ENCODE data around the gene SND1.

The SND1 gene

GRCh38 chr7:127810113-127810512 is 158.1 kb downstream of the SND1 start (continued):
- no peak for TF ChIP-seq ZSCAN23 (tag by site-specific recombination; IDR thresholded peaks at IDR 0.05)
- no peak for TF ChIP-seq KLF17 (tag by site-specific recombination; IDR thresholded peaks at IDR 0.05)
- no peak for TF ChIP-seq ZNF133 (tag by site-specific recombination; IDR thresholded peaks at IDR 0.05)
- TF ChIP-seq, protein P1, sequence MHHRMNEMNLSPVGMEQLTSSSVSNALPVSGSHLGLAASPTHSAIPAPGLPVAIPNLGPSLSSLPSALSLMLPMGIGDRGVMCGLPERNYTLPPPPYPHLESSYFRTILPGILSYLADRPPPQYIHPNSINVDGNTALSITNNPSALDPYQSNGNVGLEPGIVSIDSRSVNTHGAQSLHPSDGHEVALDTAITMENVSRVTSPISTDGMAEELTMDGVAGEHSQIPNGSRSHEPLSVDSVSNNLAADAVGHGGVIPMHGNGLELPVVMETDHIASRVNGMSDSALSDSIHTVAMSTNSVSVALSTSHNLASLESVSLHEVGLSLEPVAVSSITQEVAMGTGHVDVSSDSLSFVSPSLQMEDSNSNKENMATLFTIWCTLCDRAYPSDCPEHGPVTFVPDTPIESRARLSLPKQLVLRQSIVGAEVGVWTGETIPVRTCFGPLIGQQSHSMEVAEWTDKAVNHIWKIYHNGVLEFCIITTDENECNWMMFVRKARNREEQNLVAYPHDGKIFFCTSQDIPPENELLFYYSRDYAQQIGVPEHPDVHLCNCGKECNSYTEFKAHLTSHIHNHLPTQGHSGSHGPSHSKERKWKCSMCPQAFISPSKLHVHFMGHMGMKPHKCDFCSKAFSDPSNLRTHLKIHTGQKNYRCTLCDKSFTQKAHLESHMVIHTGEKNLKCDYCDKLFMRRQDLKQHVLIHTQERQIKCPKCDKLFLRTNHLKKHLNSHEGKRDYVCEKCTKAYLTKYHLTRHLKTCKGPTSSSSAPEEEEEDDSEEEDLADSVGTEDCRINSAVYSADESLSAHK (tag by site-specific recombination; IDR thresholded peaks at IDR 0.05), result no peak
- TF ChIP-seq ZNF354C (tag by site-specific recombination; IDR thresholded peaks at IDR 0.05; ENCODE audit: borderline replicate concordance, low read depth), result no peak

- Histone ChIP-seq H3K27ac (ENCODE audit: extremely low read depth, low read depth, low read length) (no peak overlapping the region), H3K4me1 (ENCODE audit: control insufficient read depth, insufficient read depth, low read length) (0 out of 2 replicates have a peak, but pooled peaks cover 9% of the 10 kb centered on the region), H3K4me3 (ENCODE audit: low read depth, low read length) (no peak overlapping the region), H3K36me3 (ENCODE audit: control insufficient read depth in 2 of 2, insufficient read depth in 1 of 2, low read length in 2 of 2) (peaks cover 0 to 20% of the 10 kb centered on the region in 2 experiments; a peak in 1 of 3 replicates), H3K9me3 (ENCODE audit: control insufficient read depth, insufficient read depth, low read depth, low read length) (no peaks in the 10 kb centered on the region)
- no peak for TF ChIP-seq ZNF404 (tag by site-specific recombination; IDR thresholded peaks at IDR 0.05)
- no peak for TF ChIP-seq ZNF623 (tag by site-specific recombination; IDR thresholded peaks at IDR 0.05)
- TF ChIP-seq ZNF518A (tag by site-specific recombination; conservative IDR thresholded peaks at IDR 0.05; ENCODE audit: low read depth), result no peak
- TF ChIP-seq ZNF776 (tag by site-specific recombination; IDR thresholded peaks at IDR 0.05; ENCODE audit: borderline replicate concordance), result no peak
- no peak for TF ChIP-seq ZNF398 (tag by site-specific recombination; IDR thresholded peaks at IDR 0.05)
- TF ChIP-seq HOXD13 (CRISPR knock-in tag; IDR thresholded peaks at IDR 0.05; ENCODE audit: borderline replicate concordance), result no peak
- no peak for TF ChIP-seq ZNF670 (tag by site-specific recombination; IDR thresholded peaks at IDR 0.05; ENCODE audit: low read depth)
- no peak for TF ChIP-seq ZNF544 (tag by site-specific recombination; IDR thresholded peaks at IDR 0.05)
- TF ChIP-seq ZSCAN18 (tag by site-specific recombination; IDR thresholded peaks at IDR 0.05), result no peak
- no peak for TF ChIP-seq ZNF292 (tag by site-specific recombination; IDR thresholded peaks at IDR 0.05; ENCODE audit: borderline replicate concordance, low read depth)
- TF ChIP-seq ZNF19 (tag by site-specific recombination; IDR thresholded peaks at IDR 0.05; ENCODE audit: low read depth), result no peak
- no peak for TF ChIP-seq ZNF654 (tag by site-specific recombination; IDR thresholded peaks at IDR 0.05; ENCODE audit: low read depth)
- TF ChIP-seq MEIS1 (CRISPR knock-in tag; IDR thresholded peaks at IDR 0.05; ENCODE audit: borderline replicate concordance), result no peak
- TF ChIP-seq ZNF214 (tag by site-specific recombination; IDR thresholded peaks at IDR 0.05; ENCODE audit: borderline replicate concordance), result no peak
- TF ChIP-seq, protein P2, sequence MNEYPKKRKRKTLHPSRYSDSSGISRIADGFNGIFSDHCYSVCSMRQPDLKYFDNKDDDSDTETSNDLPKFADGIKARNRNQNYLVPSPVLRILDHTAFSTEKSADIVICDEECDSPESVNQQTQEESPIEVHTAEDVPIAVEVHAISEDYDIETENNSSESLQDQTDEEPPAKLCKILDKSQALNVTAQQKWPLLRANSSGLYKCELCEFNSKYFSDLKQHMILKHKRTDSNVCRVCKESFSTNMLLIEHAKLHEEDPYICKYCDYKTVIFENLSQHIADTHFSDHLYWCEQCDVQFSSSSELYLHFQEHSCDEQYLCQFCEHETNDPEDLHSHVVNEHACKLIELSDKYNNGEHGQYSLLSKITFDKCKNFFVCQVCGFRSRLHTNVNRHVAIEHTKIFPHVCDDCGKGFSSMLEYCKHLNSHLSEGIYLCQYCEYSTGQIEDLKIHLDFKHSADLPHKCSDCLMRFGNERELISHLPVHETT (tag by site-specific recombination; IDR thresholded peaks at IDR 0.05), result no peak
- CTCF ChIA-PET, result interaction anchor here (1.2 kb wide), 1 partner anchor 18 kb away, joined by 8 read pairs; no protein-coding TSS in a partner anchor
- POLR2A ChIA-PET, result no interaction called here
Observed at GRCh38 chr7:127810696-127811660, 159.0 kb downstream of the SND1 start.
